HEK293 (cell line): Measurements from ENCODE around the gene PKNOX2.

Source experiments
- CTCF ChIA-PET: fragments of 350-600 bp; formaldehyde crosslinking; extraction: SDS; loops from one replicate; lab custom pipeline; 2021; ENCODE audit warnings: antibody characterized with exemption; lab: Yijun Ruan, JAX
- POLR2A ChIA-PET: fragments of 300-600 bp; formaldehyde crosslinking; extraction: SDS; loops from one replicate; lab custom pipeline; 2020; ENCODE audit warnings: antibody characterized with exemption, inconsistent platforms; lab: Yijun Ruan, JAX
- H3K27ac ChIP-seq: fragments of 200-500 bp; sonication (Bioruptor generic); 2 replicates; pipeline ENCODE4 v1.5.1; 2014; ENCODE audit warnings: low read depth, low read length, control low read depth, inconsistent platforms; ENCODE audit errors: extremely low read depth
- H3K36me3 ChIP-seq, 2 experiments: fragments of 200-500 bp in 1 of 2; sonication (Bioruptor generic) in 1 of 2; 1 replicate in 1 of 2; 2 replicates in 1 of 2; pipeline ENCODE4 v1.5.1; 2014 to 2017; ENCODE audit warnings: inconsistent platforms in 2 of 2, low read length in 2 of 2; ENCODE audit not compliant: control insufficient read depth in 2 of 2, insufficient read depth in 1 of 2
- H3K4me1 ChIP-seq: fragments of 200-500 bp; sonication (Bioruptor generic); 2 replicates; pipeline ENCODE4 v1.5.1; 2014; ENCODE audit warnings: mild to moderate bottlenecking, low read length, inconsistent platforms; ENCODE audit not compliant: control insufficient read depth, insufficient read depth
- H3K4me3 ChIP-seq: 2 replicates; pipeline ENCODE4 v1.5.1; 2011; ENCODE audit warnings: low read depth, mild to moderate bottlenecking, control low read depth, low read length, moderate library complexity
- H3K9me3 ChIP-seq: fragments of 200-500 bp; sonication (Bioruptor generic); 2 replicates; pipeline ENCODE4 v1.5.1; 2014; ENCODE audit warnings: low read depth, low read length, inconsistent platforms; ENCODE audit not compliant: control insufficient read depth, insufficient read depth
- GLIS1 ChIP-seq: fragments of 450-650 bp; formaldehyde crosslinking; IDR thresholded peaks from 2 replicates; pipeline ENCODE4 v1.5.1; 2016; ENCODE audit warnings: missing biosample characterization, missing genetic modification characterization
- HOXD13 ChIP-seq: sonication (generic); formaldehyde crosslinking; IDR thresholded peaks from 2 replicates; pipeline ENCODE4 v1.8.0; 2022; ENCODE audit warnings: missing genetic modification reagents, borderline replicate concordance
- INSM2 ChIP-seq: fragments of 450-650 bp; formaldehyde crosslinking; IDR thresholded peaks from 2 replicates; pipeline ENCODE4 v1.5.1; 2016; ENCODE audit warnings: missing biosample characterization, missing genetic modification characterization
- KLF9 ChIP-seq: fragments of 450-650 bp; formaldehyde crosslinking; IDR thresholded peaks from 2 replicates; pipeline ENCODE4 v1.5.1; 2016; ENCODE audit warnings: missing biosample characterization, missing genetic modification characterization, low read depth
- SP2 ChIP-seq: fragments of 450-650 bp; formaldehyde crosslinking; IDR thresholded peaks from 2 replicates; pipeline ENCODE4 v1.5.1; 2016; ENCODE audit warnings: missing biosample characterization, missing genetic modification characterization
- SP7 ChIP-seq: fragments of 450-650 bp; formaldehyde crosslinking; IDR thresholded peaks from 2 replicates; pipeline ENCODE4 v1.5.1; 2016; ENCODE audit warnings: missing biosample characterization, missing genetic modification characterization
- ZBTB44 ChIP-seq: fragments of 450-650 bp; IDR thresholded peaks from 2 replicates; pipeline ENCODE4 v1.5.1; 2018; ENCODE audit warnings: missing biosample characterization, mild to moderate bottlenecking, missing genetic modification characterization
- ZNF19 ChIP-seq: fragments of 450-650 bp; formaldehyde crosslinking; IDR thresholded peaks from 2 replicates; pipeline ENCODE4; 2016; ENCODE audit warnings: missing biosample characterization, missing genetic modification characterization, low read depth
- ZNF324 ChIP-seq: fragments of 450-650 bp; formaldehyde crosslinking; IDR thresholded peaks from 2 replicates; pipeline ENCODE4 v1.5.1; 2016; ENCODE audit warnings: missing biosample characterization, missing genetic modification characterization
- ZNF513 ChIP-seq: fragments of 450-650 bp; IDR thresholded peaks from 2 replicates; pipeline ENCODE4 v1.5.1; 2018; ENCODE audit warnings: missing biosample characterization, missing genetic modification characterization
- ZNF623 ChIP-seq: fragments of 450-650 bp; formaldehyde crosslinking; IDR thresholded peaks from 2 replicates; pipeline ENCODE4 v1.5.1; 2016; ENCODE audit warnings: missing biosample characterization, missing genetic modification characterization
- ZNF704 ChIP-seq: fragments of 450-650 bp; formaldehyde crosslinking; IDR thresholded peaks from 2 replicates; pipeline ENCODE4 v1.5.1; 2016; ENCODE audit warnings: missing biosample characterization, missing genetic modification characterization
- ZNF747 ChIP-seq: fragments of 450-650 bp; formaldehyde crosslinking; IDR thresholded peaks from 2 replicates; pipeline ENCODE4 v1.5.1; 2016; ENCODE audit warnings: missing biosample characterization, missing genetic modification characterization
- ZNF776 ChIP-seq: fragments of 450-650 bp; formaldehyde crosslinking; IDR thresholded peaks from 2 replicates; pipeline ENCODE4 v1.5.0; 2017; ENCODE audit warnings: missing biosample characterization, missing genetic modification characterization, borderline replicate concordance

The PKNOX2 gene

GRCh38 chr11:125202977-125203376 is 38.4 kb downstream of the PKNOX2 start:
- no peaks in the 10 kb centered on the region for H3K4me1 ChIP-seq
- TF ChIP-seq ZNF324 (tag by site-specific recombination) (no peak), SP7 (tag by site-specific recombination) (no peak), GLIS1 (no peak), ZNF19 (tag by site-specific recombination) (no peak), HOXD13 (CRISPR knock-in tag) (no peak), ZNF747 (no peak), SP2 (tag by site-specific recombination) (no peak)
- TF ChIP-seq, all 188 proteins: peak for 0
- ChIA-PET CTCF (no interaction called here), POLR2A (no interaction called here)
- H3K27ac ChIP-seq, result no peak overlapping the region
- no peaks in the 10 kb centered on the region for H3K9me3 ChIP-seq
- H3K4me3 ChIP-seq, result no peak overlapping the region
- H3K36me3 ChIP-seq, result no peaks in the 10 kb centered on the region

- H3K4me3 ChIP-seq, result no peak overlapping the region
- H3K27ac ChIP-seq, result no peak overlapping the region
- CTCF ChIA-PET, result no interaction called here
- H3K9me3 ChIP-seq, result no peaks in the 10 kb centered on the region
- H3K4me1 ChIP-seq, result no peaks in the 10 kb centered on the region
- POLR2A ChIA-PET, result no interaction called here
- TF ChIP-seq INSM2 (no peak), ZNF623 (tag by site-specific recombination) (peak; percentile 89)
- no peaks in the 10 kb centered on the region for H3K36me3 ChIP-seq
Measured at GRCh38 chr11:125207866-125208425, 43.4 kb downstream of the PKNOX2 start.

GRCh38 chr11:125210066-125210465 is 45.5 kb downstream of the PKNOX2 start:
- Histone ChIP-seq H3K27ac (no peak overlapping the region), H3K36me3 (no peaks in the 10 kb centered on the region)
- CTCF ChIA-PET, result interaction anchor here (0.7 kb wide), 1 partner anchor 12 kb away, joined by 3 read pairs; no protein-coding TSS in a partner anchor
- TF ChIP-seq ZNF704 (tag by site-specific recombination), result no peak
- TF ChIP-seq ZBTB44 (tag by site-specific recombination), result no peak
- TF ChIP-seq ZNF513 (tag by site-specific recombination), result no peak
- no peak for TF ChIP-seq KLF9 (tag by site-specific recombination)
- TF ChIP-seq ZNF776, result no peak
- TF ChIP-seq, all 188 proteins: peak for 0
- no peaks in the 10 kb centered on the region for H3K9me3 ChIP-seq
- no peak overlapping the region for H3K4me3 ChIP-seq
- POLR2A ChIA-PET, result no interaction called here
- no peaks in the 10 kb centered on the region for H3K4me1 ChIP-seq
